Measurements from ENCODE around the gene SCYGR4. TPM values are rescaled to one million over a fixed set of nuclear protein-coding genes. Genes with fewer than 3 reads are reported as not detected.

Gene SCYGR4
- total RNA-seq, 2 experiments from 2014 or later = not detected

DNA sequence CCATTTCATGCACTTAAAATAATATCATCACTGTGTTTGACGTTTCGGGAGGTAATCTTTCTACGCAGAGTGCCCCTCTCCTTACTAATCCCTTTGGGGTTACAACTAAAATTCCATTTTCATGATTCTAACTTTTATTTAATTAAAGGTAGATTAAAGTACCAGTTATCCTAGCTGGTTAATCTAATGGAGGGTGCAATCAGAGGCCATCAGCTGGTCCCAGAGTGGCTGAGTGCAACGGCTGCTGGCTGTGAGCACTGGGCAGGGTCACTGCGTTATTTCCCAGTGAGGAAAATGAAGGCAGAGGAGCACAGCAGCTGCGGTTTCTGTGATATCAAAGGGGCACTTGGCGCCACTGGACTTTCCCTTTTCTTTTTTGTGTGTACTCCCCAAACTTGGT lies 12.1 kb downstream of the SCYGR4 start:
- no peak overlapping the region for H3K4me3 Mint-ChIP-seq
- intact Hi-C loops (cut with micrococcal nuclease) = no loop called here
- H3K27ac Mint-ChIP-seq = no peak overlapping the region
- H3K4me1 Mint-ChIP-seq (ENCODE audit: low read depth) = no peaks in the 10 kb centered on the region
- POLR2A ChIA-PET = interaction anchor here (0.8 kb wide), 1 partner anchor 434 kb away, joined by 3 read pairs; no protein-coding TSS in a partner anchor
- CTCF ChIA-PET = interaction anchor here (1.9 kb wide), 1 partner anchor 8 kb away, joined by 4 read pairs; no protein-coding TSS in a partner anchor
- H3K36me3 Mint-ChIP-seq (ENCODE audit: low read depth) = no peaks in the 10 kb centered on the region
- TF ChIP-seq CTCF (IDR thresholded peaks at IDR 0.05) = no peak
- no peak for ATAC-seq
- H3K9me3 Mint-ChIP-seq = no peaks in the 10 kb centered on the region
- peaks cover 17% of the 10 kb centered on the region for H3K27me3 Mint-ChIP-seq
- DNase-seq = no peak

DNA sequence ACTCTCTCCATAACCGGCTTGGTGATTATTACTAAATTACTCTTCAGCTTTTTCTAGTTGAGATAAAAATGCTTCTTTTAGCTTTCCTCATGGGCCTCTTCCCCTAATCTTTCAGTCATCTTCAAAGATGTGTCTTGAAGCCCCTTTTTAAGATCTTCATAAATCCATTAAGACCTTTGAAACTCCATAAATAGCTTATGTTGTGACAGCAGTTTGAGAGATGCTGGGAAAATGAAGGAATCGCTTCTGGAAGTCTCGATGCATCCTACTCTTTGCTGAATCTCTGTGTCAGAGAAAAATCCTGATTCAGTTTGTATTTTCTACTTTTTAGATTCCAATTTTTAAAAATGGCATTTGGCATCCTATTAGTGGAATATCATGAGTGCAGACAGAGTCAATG lies 13.0 kb downstream of the SCYGR4 start:
- Mint-ChIP-seq H3K36me3 (ENCODE audit: low read depth) (no peaks in the 10 kb centered on the region), H3K9me3 (no peaks in the 10 kb centered on the region), H3K4me1 (ENCODE audit: low read depth) (no peaks in the 10 kb centered on the region), H3K27me3 (peaks cover 15% of the 10 kb centered on the region), H3K27ac (no peak overlapping the region), H3K4me3 (no peak overlapping the region)
- intact Hi-C loops (cut with micrococcal nuclease) = no loop called here
- ChIA-PET CTCF (interaction anchor here (1.3 kb wide), 1 partner anchor 255 kb away, joined by 3 read pairs; no protein-coding TSS in a partner anchor), POLR2A (interaction anchor here (0.8 kb wide), 1 partner anchor 435 kb away, joined by 3 read pairs; no protein-coding TSS in a partner anchor)
- TF ChIP-seq CTCF (IDR thresholded peaks at IDR 0.05) = no peak
- no peak for ATAC-seq
- DNase-seq = no peak

GRCh38 chr2:227632827-227633226 lies 15.5 kb downstream of the SCYGR4 start:
- ATAC-seq (no peak), DNase-seq (no peak)
- ChIA-PET POLR2A (no interaction called here), CTCF (interaction anchor here (0.9 to 1.4 kb wide), 2 partner anchors 25 to 230 kb away, joined by 3 read pairs; no protein-coding TSS in a partner anchor)
- H3K9me3 Mint-ChIP-seq = no peaks in the 10 kb centered on the region
- no peaks in the 10 kb centered on the region for H3K4me1 Mint-ChIP-seq (ENCODE audit: low read depth)
- no peak for TF ChIP-seq CTCF (IDR thresholded peaks at IDR 0.05)
- H3K4me3 Mint-ChIP-seq = no peak overlapping the region
- peaks cover 10% of the 10 kb centered on the region for H3K27me3 Mint-ChIP-seq
- intact Hi-C loops (cut with micrococcal nuclease) = no loop called here
- H3K36me3 Mint-ChIP-seq (ENCODE audit: low read depth) = no peaks in the 10 kb centered on the region
- no peak overlapping the region for H3K27ac Mint-ChIP-seq

GRCh38 chr2:227634201-227634600 lies 16.9 kb downstream of the SCYGR4 start:
- intact Hi-C loops (cut with micrococcal nuclease) = no loop called here
- TF ChIP-seq CTCF (IDR thresholded peaks at IDR 0.05) = no peak
- Mint-ChIP-seq H3K36me3 (ENCODE audit: low read depth) (no peaks in the 10 kb centered on the region), H3K27ac (no peak overlapping the region), H3K4me1 (ENCODE audit: low read depth) (no peaks in the 10 kb centered on the region), H3K4me3 (no peak overlapping the region), H3K9me3 (no peaks in the 10 kb centered on the region), H3K27me3 (peaks cover 9% of the 10 kb centered on the region)
- ChIA-PET CTCF (interaction anchor here (1.4 kb wide), 1 partner anchor 228 kb away, joined by 3 read pairs; no protein-coding TSS in a partner anchor), POLR2A (no interaction called here)
- no peak for ATAC-seq
- DNase-seq = no peak

- Mint-ChIP-seq H3K36me3 (ENCODE audit: low read depth) (no peaks in the 10 kb centered on the region), H3K4me1 (ENCODE audit: low read depth) (no peaks in the 10 kb centered on the region), H3K4me3 (no peak overlapping the region), H3K27ac (no peak overlapping the region), H3K27me3 (no peaks in the 10 kb centered on the region), H3K9me3 (no peaks in the 10 kb centered on the region)
- DNase-seq (no peak), ATAC-seq (no peak)
- POLR2A ChIA-PET = no interaction called here
- no peak for TF ChIP-seq CTCF (IDR thresholded peaks at IDR 0.05)
- intact Hi-C loops (cut with micrococcal nuclease) = loop anchor here (10.0 kb wide), 1 partner anchor 238 kb away; no protein-coding TSS in a partner anchor
- CTCF ChIA-PET = no interaction called here
Observed at GRCh38 chr2:227642656-227643055, 25.4 kb downstream of the SCYGR4 start.

Measured in activated CD8-positive, alpha-beta T cell treated with anti-CD3 and anti-CD28 coated beads for 36 hours (primary cell).